ENCODE results near the gene SLC5A4. TPM values are rescaled to one million over a fixed set of nuclear protein-coding genes. Genes with fewer than 3 reads are reported as not detected.

SLC5A4 gene
- total and polyA plus RNA-seq, 2 donors from 2014 or later: 2.0 TPM; not detected in 1

DNA sequence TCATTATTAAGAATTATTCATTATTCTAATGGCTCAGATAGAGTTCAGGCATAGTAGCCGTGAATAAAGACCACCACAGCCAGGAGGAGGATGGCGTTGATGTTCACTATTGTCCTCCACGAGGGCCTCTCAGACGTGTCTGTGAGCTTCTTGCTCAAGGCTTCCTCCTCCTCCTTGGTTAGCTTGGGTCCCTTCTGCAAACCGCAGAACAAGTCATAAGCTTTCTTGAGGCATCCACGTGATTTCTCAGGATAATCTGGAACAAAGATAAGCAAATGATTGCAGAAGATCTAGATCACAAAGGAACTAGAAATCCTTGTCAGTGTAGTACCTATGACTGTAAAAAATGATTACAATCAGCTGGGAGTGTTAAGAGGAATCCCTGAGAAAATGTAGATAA, 36.7 kb downstream of the SLC5A4 start:
- DNase-seq (no peak), FAIRE-seq (no peak)
- H3K9ac ChIP-seq (ENCODE audit: low read length in 3 of 3): no peak overlapping the region
- no peaks in the 10 kb centered on the region for H3K4me1 ChIP-seq (ENCODE audit: control insufficient read depth in 2 of 3, insufficient read depth in 2 of 3, low read depth in 1 of 3, low read length in 3 of 3)
- H3K27me3 ChIP-seq (ENCODE audit: control insufficient read depth, insufficient read depth, low read length): no peaks in the 10 kb centered on the region
- no peak overlapping the region for H3K4me3 ChIP-seq (ENCODE audit: low read length in 3 of 3)
- intact Hi-C loops (cut with DNase I): no loop called here
- no peak overlapping the region for H3K27ac ChIP-seq (ENCODE audit: low read depth in 2 of 2, low read length in 2 of 2)
- no peaks in the 10 kb centered on the region for H3K9me3 ChIP-seq (ENCODE audit: control insufficient read depth in 2 of 3, insufficient read depth in 1 of 3, low read length in 3 of 3)
- no peaks in the 10 kb centered on the region for H3K36me3 ChIP-seq (ENCODE audit: control insufficient read depth in 2 of 3, insufficient read depth in 3 of 3, low read length in 3 of 3)
- TF ChIP-seq, protein P1, sequence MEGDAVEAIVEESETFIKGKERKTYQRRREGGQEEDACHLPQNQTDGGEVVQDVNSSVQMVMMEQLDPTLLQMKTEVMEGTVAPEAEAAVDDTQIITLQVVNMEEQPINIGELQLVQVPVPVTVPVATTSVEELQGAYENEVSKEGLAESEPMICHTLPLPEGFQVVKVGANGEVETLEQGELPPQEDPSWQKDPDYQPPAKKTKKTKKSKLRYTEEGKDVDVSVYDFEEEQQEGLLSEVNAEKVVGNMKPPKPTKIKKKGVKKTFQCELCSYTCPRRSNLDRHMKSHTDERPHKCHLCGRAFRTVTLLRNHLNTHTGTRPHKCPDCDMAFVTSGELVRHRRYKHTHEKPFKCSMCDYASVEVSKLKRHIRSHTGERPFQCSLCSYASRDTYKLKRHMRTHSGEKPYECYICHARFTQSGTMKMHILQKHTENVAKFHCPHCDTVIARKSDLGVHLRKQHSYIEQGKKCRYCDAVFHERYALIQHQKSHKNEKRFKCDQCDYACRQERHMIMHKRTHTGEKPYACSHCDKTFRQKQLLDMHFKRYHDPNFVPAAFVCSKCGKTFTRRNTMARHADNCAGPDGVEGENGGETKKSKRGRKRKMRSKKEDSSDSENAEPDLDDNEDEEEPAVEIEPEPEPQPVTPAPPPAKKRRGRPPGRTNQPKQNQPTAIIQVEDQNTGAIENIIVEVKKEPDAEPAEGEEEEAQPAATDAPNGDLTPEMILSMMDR (IDR thresholded peaks at IDR 0.05; ENCODE audit: borderline replicate concordance, extremely low read depth, insufficient read depth): no peak

DNA sequence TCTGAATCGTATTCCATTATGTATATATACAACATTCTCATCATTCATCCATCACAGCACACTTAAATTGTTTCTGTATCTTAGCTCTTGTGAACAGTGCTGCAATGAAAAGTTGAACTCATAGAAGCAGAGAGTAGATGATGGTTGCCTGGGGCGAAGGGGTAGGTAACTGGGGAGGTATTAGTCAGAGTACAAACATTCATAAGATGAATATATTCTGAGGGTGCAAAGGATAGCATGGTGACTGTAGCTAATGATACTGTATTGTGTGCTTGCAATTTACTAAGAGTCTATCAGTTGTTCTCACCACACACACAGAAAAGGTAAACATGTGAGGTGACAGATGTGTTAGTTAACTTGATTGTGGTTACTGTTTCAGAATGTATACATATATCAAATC, 37.7 kb downstream of the SLC5A4 start:
- no peaks in the 10 kb centered on the region for H3K9me3 ChIP-seq (ENCODE audit: control insufficient read depth in 2 of 3, insufficient read depth in 1 of 3, low read length in 3 of 3)
- no peaks in the 10 kb centered on the region for H3K36me3 ChIP-seq (ENCODE audit: control insufficient read depth in 2 of 3, insufficient read depth in 3 of 3, low read length in 3 of 3)
- TF ChIP-seq, protein P1 (IDR thresholded peaks at IDR 0.05; ENCODE audit: borderline replicate concordance, extremely low read depth, insufficient read depth): no peak
- DNase-seq (no peak), FAIRE-seq (no peak)
- no peaks in the 10 kb centered on the region for H3K27me3 ChIP-seq (ENCODE audit: control insufficient read depth, insufficient read depth, low read length)
- H3K27ac ChIP-seq (ENCODE audit: low read depth in 2 of 2, low read length in 2 of 2): no peak overlapping the region
- intact Hi-C loops (cut with DNase I): no loop called here
- H3K9ac ChIP-seq (ENCODE audit: low read length in 3 of 3): no peak overlapping the region
- H3K4me1 ChIP-seq (ENCODE audit: control insufficient read depth in 2 of 3, insufficient read depth in 2 of 3, low read depth in 1 of 3, low read length in 3 of 3): no peaks in the 10 kb centered on the region
- no peak overlapping the region for H3K4me3 ChIP-seq (ENCODE audit: low read length in 3 of 3)

DNA sequence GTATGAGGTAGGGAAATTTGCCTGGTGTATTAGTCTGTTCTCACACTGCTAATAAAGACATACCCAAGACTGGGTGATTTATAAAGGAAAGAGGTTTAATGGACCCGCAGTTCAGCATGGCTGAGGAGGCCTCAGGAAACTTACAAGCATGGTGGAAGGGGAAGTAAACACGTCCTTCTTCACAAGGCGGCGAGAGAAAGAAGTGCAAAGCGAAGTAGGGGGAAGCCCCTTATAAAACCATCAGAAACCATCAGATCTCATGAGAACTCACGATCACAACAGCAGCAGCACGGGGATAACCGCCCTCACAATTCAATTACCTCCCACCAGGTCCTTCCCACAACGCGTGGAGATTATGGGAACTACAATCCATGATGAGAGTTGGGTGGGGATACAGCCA, 38.2 kb downstream of the SLC5A4 start:
- Histone ChIP-seq H3K36me3 (ENCODE audit: control insufficient read depth in 2 of 3, insufficient read depth in 3 of 3, low read length in 3 of 3) (no peaks in the 10 kb centered on the region), H3K4me3 (ENCODE audit: low read length in 3 of 3) (no peak overlapping the region), H3K9ac (ENCODE audit: low read length in 3 of 3) (no peak overlapping the region), H3K4me1 (ENCODE audit: control insufficient read depth in 2 of 3, insufficient read depth in 2 of 3, low read depth in 1 of 3, low read length in 3 of 3) (no peaks in the 10 kb centered on the region), H3K27me3 (ENCODE audit: control insufficient read depth, insufficient read depth, low read length) (no peaks in the 10 kb centered on the region), H3K27ac (ENCODE audit: low read depth in 2 of 2, low read length in 2 of 2) (no peak overlapping the region), H3K9me3 (ENCODE audit: control insufficient read depth in 2 of 3, insufficient read depth in 1 of 3, low read length in 3 of 3) (no peaks in the 10 kb centered on the region)
- no peak for DNase-seq
- no peak for FAIRE-seq
- TF ChIP-seq, protein P1 (IDR thresholded peaks at IDR 0.05; ENCODE audit: borderline replicate concordance, extremely low read depth, insufficient read depth): no peak
- intact Hi-C loops (cut with DNase I): no loop called here

DNA sequence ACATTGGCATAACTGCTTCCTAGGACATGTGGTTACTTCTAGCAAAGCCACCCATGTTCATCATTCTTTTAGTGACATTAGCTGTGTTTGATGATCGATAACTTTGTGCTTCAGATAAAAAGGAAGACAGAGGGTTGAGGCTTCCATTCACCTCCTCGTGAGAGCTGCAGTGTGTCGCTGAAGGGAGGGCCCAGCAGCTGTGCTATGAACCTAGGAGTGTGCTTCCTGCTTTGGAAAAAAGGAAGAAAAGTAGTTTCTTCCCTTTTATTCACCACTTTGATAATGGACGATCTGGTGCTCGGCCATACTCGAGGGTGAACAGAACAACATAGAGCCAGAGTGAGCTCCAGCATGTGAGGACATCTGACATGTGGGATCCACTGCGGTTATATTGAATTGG, 44.1 kb downstream of the SLC5A4 start:
- H3K27ac ChIP-seq (ENCODE audit: low read depth in 2 of 2, low read length in 2 of 2): no peak overlapping the region
- no peak overlapping the region for H3K9ac ChIP-seq (ENCODE audit: low read length in 3 of 3)
- no peak for FAIRE-seq
- H3K9me3 ChIP-seq (ENCODE audit: control insufficient read depth in 2 of 3, insufficient read depth in 1 of 3, low read length in 3 of 3): no peaks in the 10 kb centered on the region
- H3K4me1 ChIP-seq (ENCODE audit: control insufficient read depth in 2 of 3, insufficient read depth in 2 of 3, low read depth in 1 of 3, low read length in 3 of 3): no peaks in the 10 kb centered on the region
- TF ChIP-seq, protein P1 (IDR thresholded peaks at IDR 0.05; ENCODE audit: borderline replicate concordance, extremely low read depth, insufficient read depth): no peak
- H3K4me3 ChIP-seq (ENCODE audit: low read length in 3 of 3): no peak overlapping the region
- H3K36me3 ChIP-seq (ENCODE audit: control insufficient read depth in 2 of 3, insufficient read depth in 3 of 3, low read length in 3 of 3): no peaks in the 10 kb centered on the region
- intact Hi-C loops (cut with DNase I): no loop called here
- H3K27me3 ChIP-seq (ENCODE audit: control insufficient read depth, insufficient read depth, low read length): no peaks in the 10 kb centered on the region
- DNase-seq: no peak
